AG09309 (cell line): Measurements from ENCODE around the gene REXO1.

Source experiments
- DNase-seq: peaks from one replicate; pipeline ENCODE4 v3.0.0-alpha.2; 2010; ENCODE audit warnings: low read depth
- H3K4me3 ChIP-seq: 2 replicates; pipeline ENCODE4 v1.5.1; 2011; ENCODE audit warnings: mild to moderate bottlenecking, low read depth, low read length, moderate library complexity; ENCODE audit not compliant: control insufficient read depth
- TF ChIP-seq, protein P1 (sequence below): IDR thresholded peaks from 2 replicates; pipeline ENCODE4 v1.5.1; 2011; ENCODE audit warnings: mild to moderate bottlenecking, low read depth, low read length, inconsistent platforms; ENCODE audit not compliant: insufficient read depth, control insufficient read depth; ENCODE audit errors: missing control alignments

Gene REXO1

DNA sequence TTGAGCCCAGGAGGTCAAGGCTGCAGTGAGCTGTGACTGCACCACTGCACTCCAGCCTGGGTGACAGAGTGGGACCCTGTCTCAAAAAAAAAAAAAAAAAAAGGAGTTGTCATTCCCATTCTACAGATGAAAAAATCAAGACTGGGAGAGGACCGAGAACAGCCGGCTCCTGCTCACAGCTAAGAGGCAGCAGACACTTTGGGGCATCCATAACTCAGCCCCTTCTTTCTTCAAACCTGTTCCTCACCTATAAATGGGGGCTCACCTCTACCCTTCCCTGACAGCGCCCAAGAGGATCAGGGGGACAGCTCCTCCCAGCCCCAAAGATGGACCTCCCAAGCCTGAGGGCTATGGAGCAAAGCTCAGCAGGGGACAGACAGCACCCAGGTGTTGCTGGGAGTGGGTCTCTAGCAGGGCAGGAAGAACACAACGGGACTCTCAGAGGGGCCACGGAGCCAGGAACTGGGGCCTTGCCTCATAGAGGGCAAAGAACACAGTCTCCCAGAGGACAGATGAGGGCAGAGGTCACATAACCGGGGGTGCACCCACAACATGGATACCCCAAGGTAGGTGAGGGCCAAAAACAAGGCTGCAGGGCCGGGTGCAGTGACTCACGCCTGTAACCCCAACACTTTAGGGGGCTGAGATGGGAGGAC is 18.5 kb upstream of the REXO1 start:
- H3K4me3 ChIP-seq = no peak overlapping the region
- TF ChIP-seq, protein P1, sequence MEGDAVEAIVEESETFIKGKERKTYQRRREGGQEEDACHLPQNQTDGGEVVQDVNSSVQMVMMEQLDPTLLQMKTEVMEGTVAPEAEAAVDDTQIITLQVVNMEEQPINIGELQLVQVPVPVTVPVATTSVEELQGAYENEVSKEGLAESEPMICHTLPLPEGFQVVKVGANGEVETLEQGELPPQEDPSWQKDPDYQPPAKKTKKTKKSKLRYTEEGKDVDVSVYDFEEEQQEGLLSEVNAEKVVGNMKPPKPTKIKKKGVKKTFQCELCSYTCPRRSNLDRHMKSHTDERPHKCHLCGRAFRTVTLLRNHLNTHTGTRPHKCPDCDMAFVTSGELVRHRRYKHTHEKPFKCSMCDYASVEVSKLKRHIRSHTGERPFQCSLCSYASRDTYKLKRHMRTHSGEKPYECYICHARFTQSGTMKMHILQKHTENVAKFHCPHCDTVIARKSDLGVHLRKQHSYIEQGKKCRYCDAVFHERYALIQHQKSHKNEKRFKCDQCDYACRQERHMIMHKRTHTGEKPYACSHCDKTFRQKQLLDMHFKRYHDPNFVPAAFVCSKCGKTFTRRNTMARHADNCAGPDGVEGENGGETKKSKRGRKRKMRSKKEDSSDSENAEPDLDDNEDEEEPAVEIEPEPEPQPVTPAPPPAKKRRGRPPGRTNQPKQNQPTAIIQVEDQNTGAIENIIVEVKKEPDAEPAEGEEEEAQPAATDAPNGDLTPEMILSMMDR = no peak
- no peak for DNase-seq

DNA sequence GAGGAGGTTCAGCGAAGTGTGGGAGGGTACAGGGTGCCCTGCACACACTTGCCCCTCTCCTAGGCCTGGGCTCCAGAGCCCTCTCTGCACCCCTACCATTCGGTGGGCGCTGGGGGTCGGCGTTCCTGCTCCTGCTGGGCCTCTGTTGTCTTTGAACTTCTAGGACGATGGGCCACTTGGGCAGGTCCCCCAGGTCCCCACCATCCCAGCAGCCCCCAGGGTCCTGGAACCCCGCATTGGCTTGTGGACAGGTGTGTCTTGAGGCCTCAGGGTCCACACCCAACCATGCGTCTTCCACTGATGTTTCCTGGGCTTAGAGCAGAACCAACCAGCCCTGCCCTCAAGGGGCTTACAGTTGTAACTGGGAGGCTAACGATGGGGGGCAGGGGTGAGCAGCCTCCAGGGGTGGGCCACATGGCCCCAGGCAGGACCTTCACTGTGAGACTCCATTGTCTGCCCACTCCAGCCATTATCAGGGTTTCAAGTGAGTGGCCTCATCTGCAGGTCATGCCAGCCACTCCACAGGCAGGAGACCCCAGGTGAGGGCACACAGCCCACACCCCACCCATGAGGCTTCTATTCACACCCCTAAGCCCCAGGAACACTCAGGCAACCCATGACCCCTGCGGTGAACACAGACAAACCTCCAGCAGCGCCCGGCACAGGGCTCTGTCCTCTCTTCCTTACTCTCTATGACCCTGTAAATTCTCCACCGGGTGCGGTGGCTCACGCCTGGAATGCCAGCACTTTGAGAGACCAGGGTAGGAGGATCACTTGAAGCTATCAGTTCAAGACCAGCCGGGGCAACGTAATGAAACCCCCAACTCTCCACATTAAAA is 17.1 kb upstream of the REXO1 start:
- no peak for DNase-seq
- TF ChIP-seq, protein P1 = no peak
- H3K4me3 ChIP-seq = peak overlapping the region; percentile 90

DNA sequence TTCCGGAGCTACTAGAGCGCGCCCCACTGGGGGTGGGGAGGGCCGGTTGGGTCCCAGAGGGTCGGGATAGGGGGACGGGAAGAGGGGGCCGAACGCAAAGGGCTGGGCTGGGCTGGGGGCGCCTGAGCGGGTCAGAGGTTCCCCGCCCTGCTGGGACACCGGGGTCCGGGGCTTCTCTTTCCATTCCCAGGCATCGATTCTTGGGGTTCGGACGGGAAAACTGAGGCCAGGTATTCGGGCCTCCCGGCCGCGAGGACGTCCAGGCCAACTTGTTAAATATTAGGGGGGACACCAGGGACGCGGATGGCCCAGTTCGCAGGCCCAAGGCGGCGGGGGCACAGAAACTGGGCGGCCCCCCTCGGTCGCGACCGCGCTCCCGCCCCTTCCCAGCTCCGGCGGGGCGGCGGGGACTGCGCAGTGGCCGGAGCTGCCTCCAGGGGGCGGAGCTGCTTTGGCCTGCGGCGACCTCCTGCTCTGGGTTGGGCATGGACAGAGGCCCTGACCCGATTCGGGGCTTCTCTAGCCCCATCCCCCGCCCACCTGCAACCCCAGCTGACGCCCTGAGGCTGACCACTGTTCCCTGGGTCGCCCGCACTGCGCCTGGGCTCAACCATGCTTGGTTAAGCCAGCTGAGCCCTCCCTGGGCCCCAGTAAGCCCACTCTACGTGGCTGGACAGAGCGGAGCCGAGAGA is 16.3 kb upstream of the REXO1 start:
- no peak for DNase-seq

GRCh38 chr19:1863638-1864479 is 15.6 kb upstream of the REXO1 start:
- H3K4me3 ChIP-seq = peak overlapping the region; percentile 90
- peak; percentile 61 for DNase-seq
- TF ChIP-seq, protein P1 = no peak

More for the DNA sequence above, 16.3 kb upstream of the REXO1 start:
- TF ChIP-seq, protein P1 = peak; percentile 70
- peak overlapping the region; percentile 90 for H3K4me3 ChIP-seq

GRCh38 chr19:1863328-1863637 is 15.0 kb upstream of the REXO1 start, which contains the start of gene KLF16:
KLF16 (minus strand) TSS chr19:1863579; CDS start chr19:1863497, 82 bp downstream.
- DNase-seq = no peak
- TF ChIP-seq, protein P1 = no peak

DNA sequence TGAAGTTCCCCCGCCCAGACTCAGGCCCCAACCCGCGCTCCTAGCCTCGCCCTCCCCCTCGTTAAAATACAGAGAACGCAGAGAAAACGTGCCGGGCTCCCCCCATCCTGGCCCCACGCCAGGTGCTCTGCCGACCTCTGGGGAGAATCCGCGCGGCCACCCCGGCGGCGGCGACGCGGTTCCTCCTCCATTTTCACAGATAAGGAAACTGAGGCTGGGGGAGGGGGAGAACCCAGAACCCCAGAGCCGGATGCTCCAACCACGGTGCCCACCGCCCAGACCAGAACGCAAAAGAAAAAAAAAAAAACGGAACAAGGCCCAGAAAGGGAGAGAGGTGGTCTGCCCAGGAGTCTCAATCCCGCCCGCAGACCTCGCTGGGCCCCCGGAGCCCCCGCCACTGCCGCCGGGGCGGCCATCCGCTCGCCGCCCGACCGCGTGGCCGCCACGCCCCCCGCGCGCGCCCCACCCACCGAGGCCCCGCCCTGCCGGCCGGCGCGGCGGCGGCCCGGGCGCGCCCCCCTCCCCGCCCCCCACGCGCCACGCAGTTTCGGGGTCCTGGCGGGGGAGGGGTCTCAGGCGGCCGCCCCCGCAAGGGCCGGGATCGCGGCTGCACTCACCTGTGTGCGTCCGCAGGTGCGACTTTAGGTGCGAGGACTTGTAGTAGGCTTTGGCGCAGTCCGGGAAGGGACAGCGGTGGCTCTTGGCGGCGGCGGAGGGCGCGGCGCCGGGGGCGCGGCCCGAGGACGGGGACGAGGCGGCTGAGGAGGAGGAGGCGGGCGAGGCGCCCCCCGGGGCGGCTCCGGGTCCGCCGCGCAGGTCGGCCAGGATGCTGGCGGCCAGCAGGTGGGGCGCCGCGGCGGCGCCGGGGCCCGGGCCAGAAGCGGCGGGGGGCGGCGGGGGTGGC is 14.4 kb upstream of the REXO1 start:
- TF ChIP-seq, protein P1 = no peak
- H3K4me3 ChIP-seq = peak overlapping the region; percentile 96
- no peak for DNase-seq

More at GRCh38 chr19:1863328-1863637, 15.0 kb upstream of the REXO1 start, which contains the start of gene KLF16:
- H3K4me3 ChIP-seq = peak within 1 kb of the TSS; percentile 96
